Right lobe of liver (tissue), 6 donors: ENCODE measurements around the gene SLC44A5. TPM values are rescaled to one million over a fixed set of nuclear protein-coding genes. Genes with fewer than 3 reads are reported as not detected.

ENCODE experiments used
- ATAC-seq, 4 donors: fragments of 200-7000 bp; cut with Tn5 transposase; one replicate each; pipeline ENCODE4 v1.9.1; 2020; ENCODE audit warnings: mild to moderate bottlenecking in 4 of 4, moderate library complexity in 4 of 4
- DNase-seq, 3 donors: peaks; one replicate each; pipeline ENCODE4 v3.0.0-alpha.2; 2020
- H3K27ac ChIP-seq, 3 donors: fragments of 200-600 bp; one replicate each; pipeline ENCODE4 v1.8.0; 2022
- H3K27me3 ChIP-seq, 2 donors: fragments of 200-600 bp; one replicate each; pipeline ENCODE4 v1.8.0; 2022
- H3K36me3 ChIP-seq, 4 donors: fragments of 200-600 bp; sonication (generic) in 1 of 4; one replicate each; pipeline versions ENCODE4 v1.5.1 to v1.8.0; 2017 to 2022; ENCODE audit warnings: control low read depth in 1 of 4
- H3K4me1 ChIP-seq, 4 donors: fragments of 200-600 bp; sonication (generic) in 1 of 4; one replicate each; pipeline versions ENCODE4 v1.5.1 to v1.8.0; 2017 to 2022; ENCODE audit warnings: control low read depth in 1 of 4
- H3K4me3 ChIP-seq, 3 donors: fragments of 200-600 bp; one replicate each; pipeline ENCODE4 v1.8.0; 2022
- H3K9me3 ChIP-seq, 4 donors: fragments of 200-600 bp; sonication (generic) in 1 of 4; one replicate each; pipeline versions ENCODE4 v1.5.1 to v1.8.0; 2017 to 2022; ENCODE audit warnings: control low read depth in 1 of 4
- POLR2A ChIP-seq: fragments of 450-650 bp; IDR thresholded peaks from one replicate; pipeline ENCODE4 v1.6.1; 2017; ENCODE audit warnings: antibody characterized with exemption, mild to moderate bottlenecking
- WGBS: methylation state at CpG from one replicate; pipeline ENCODE4 v1.1.6; 2018; ENCODE audit warnings: low coverage, low lambda C conversion rate; ENCODE audit not compliant: insufficient coverage; ENCODE audit errors: missing lambda C conversion rate; 5-methylcytosine and 5-hydroxymethylcytosine counted together
- intact Hi-C, 2 donors: fragments of 100-400 bp; cut with DNase I; formaldehyde crosslinking; loops; one replicate each; pipeline versions ENCODE4 v1.11.2 to v1.14.1; 2022
- total RNA-seq, 6 experiments: library from RNA; depleted of rRNA in 2 of 6; stranded (reverse); fragments of >200 nt in 2 of 6; fragmentation: NEBNext Ultra II Directional in 3 of 6; extraction: Animal tissue kit (Norgen Biotek cat#: 25700) in 3 of 6; gene quantifications; one replicate each; pipeline versions ENCODE4 v1.1.0 to v1.2.4, GENCODE V29; 2016 to 2023
- TF ChIP-seq, protein P1 (sequence below), 4 donors: fragments of 200-600 bp in 3 of 4; fragments of 450-650 bp in 1 of 4; IDR thresholded peaks; one replicate each; pipeline versions ENCODE4 v1.5.1 to v1.8.0; 2016 to 2022; ENCODE audit warnings: antibody characterized with exemption in 4 of 4, mild to moderate bottlenecking in 2 of 4
- donor health status: DM: no; HTN: yes; CAD: no.
- donor health status: DM: no; HTN: no; CAD: no.
- donor health status: DM: no; HTN: no; CAD: no.
- donor health status: DM: no; HTN: yes; CAD: no.
- donor health status: DM: no; HTN: yes; CAD: no.

The SLC44A5 gene
- total RNA-seq, 6 experiments from 2014 or later: 0.14 to 1.4 (median 0.59) TPM; not detected in 1

DNA sequence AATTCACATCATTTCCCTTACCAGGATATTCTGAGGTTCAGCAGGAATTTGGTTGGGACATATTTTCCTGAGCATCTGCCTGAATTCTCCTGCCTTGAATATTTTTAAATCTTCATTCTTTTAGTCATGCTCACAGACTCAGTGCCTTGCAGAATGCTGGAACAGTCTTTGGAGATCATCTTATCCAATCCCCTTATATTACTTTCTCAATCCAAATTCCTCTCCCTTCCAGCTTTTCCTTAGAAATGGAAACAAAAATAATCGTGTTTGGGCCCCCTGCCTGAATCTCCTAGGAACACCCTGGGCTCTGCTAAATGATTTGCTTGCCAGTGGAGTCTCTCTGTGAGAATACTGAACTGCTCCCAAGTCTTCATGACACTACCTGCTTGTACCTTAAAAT, 438.4 kb downstream of the SLC44A5 start:
- Histone ChIP-seq H3K27me3 (no peaks in the 10 kb centered on the region), H3K4me1 (peaks cover 0 to 1% (median 0%) of the 10 kb centered on the region in 4 donors), H3K4me3 (no peak overlapping the region), H3K9me3 (no peaks in the 10 kb centered on the region), H3K36me3 (no peaks in the 10 kb centered on the region), H3K27ac (no peak overlapping the region)
- no peak for TF ChIP-seq POLR2A
- TF ChIP-seq, protein P1, sequence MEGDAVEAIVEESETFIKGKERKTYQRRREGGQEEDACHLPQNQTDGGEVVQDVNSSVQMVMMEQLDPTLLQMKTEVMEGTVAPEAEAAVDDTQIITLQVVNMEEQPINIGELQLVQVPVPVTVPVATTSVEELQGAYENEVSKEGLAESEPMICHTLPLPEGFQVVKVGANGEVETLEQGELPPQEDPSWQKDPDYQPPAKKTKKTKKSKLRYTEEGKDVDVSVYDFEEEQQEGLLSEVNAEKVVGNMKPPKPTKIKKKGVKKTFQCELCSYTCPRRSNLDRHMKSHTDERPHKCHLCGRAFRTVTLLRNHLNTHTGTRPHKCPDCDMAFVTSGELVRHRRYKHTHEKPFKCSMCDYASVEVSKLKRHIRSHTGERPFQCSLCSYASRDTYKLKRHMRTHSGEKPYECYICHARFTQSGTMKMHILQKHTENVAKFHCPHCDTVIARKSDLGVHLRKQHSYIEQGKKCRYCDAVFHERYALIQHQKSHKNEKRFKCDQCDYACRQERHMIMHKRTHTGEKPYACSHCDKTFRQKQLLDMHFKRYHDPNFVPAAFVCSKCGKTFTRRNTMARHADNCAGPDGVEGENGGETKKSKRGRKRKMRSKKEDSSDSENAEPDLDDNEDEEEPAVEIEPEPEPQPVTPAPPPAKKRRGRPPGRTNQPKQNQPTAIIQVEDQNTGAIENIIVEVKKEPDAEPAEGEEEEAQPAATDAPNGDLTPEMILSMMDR (IDR thresholded peaks at IDR 0.05): no peak
- DNase-seq (no peak), ATAC-seq (no peak)
- WGBS: 13% methylated on average over 1 of the region's 1 CpG
- intact Hi-C loops: no loop called here

DNA sequence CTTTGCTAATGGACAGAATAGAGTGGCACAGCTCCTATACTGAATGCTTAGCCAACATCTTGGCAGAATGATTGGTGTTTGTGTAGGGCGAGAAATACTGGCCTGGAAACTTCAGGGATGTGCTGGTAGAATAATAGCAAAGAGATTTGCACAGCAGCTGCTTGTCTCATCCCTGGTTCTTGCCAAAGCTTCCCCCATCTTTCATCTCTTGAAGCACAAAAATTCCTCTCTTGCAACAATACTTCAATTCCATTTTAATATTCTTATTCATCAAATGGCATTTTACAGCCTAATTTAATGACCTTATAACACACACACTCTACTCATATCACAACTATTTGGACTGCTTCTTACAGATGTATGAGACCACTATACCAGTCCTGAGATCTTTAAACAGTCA, 439.0 kb downstream of the SLC44A5 start:
- no peaks in the 10 kb centered on the region for H3K27me3 ChIP-seq
- no peak overlapping the region for H3K4me3 ChIP-seq
- H3K9me3 ChIP-seq: no peaks in the 10 kb centered on the region
- intact Hi-C loops: no loop called here
- ATAC-seq (no peak), DNase-seq (no peak)
- no peak overlapping the region for H3K27ac ChIP-seq
- WGBS: 80% methylated on average over 1 of the region's 1 CpG
- TF ChIP-seq POLR2A: no peak
- TF ChIP-seq, protein P1 (IDR thresholded peaks at IDR 0.05): no peak
- H3K36me3 ChIP-seq: no peaks in the 10 kb centered on the region
- H3K4me1 ChIP-seq: peaks cover 0 to 8% (median 0%) of the 10 kb centered on the region in 4 donors

DNA sequence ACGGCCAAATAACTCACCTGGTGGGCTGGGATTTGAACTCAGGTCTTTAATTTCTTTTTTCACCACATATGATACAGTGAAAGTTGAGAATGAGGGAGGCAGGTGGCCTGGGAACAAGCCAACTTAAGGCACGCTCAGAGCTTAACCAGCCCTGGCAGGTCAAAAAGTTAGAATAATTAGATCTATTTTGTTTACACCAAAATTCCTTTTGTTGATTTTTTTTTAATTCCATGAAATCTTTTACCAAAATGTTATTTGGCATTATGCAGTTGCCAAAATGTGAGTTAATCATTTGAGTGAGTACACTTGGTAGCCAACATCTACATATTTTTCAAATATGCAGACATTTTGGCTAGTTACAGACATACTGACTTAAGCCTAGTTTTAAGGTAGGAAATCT, 439.9 kb downstream of the SLC44A5 start:
- H3K36me3 ChIP-seq: no peaks in the 10 kb centered on the region
- H3K4me3 ChIP-seq: no peak overlapping the region
- no peaks in the 10 kb centered on the region for H3K9me3 ChIP-seq
- intact Hi-C loops: no loop called here
- no peak overlapping the region for H3K27ac ChIP-seq
- peaks cover 0 to 8% (median 0%) of the 10 kb centered on the region in 4 donors for H3K4me1 ChIP-seq
- H3K27me3 ChIP-seq: no peaks in the 10 kb centered on the region
- ATAC-seq: no peak
- TF ChIP-seq, protein P1 (IDR thresholded peaks at IDR 0.05): no peak
- no peak for TF ChIP-seq POLR2A
- DNase-seq: no peak
- 53% methylated on average over 2 of the region's 2 CpGs for WGBS

DNA sequence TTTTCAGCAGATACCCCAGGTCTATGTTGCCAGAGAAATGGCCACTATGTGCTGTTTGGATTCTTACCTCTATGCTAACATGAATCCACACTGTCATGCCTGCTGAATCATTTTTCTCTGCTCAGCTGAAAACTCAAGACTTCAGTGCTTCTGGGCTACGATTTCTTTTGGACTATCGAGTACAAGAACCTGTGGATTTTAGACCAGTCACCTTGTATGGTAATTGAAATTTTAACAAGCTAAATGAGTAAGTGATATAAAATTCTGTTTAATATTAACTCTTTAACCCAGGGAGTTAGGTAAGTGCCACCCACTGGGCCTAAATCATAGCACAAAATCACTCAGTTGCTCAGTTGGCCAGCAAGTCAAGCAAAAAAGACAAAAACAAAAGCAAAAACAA, 440.9 kb downstream of the SLC44A5 start:
- 95% methylated on average over 2 of the region's 2 CpGs for WGBS
- no peak for TF ChIP-seq POLR2A
- TF ChIP-seq, protein P1 (IDR thresholded peaks at IDR 0.05): no peak
- Histone ChIP-seq H3K4me3 (no peak overlapping the region), H3K27me3 (no peaks in the 10 kb centered on the region), H3K27ac (no peak overlapping the region), H3K9me3 (no peaks in the 10 kb centered on the region), H3K36me3 (no peaks in the 10 kb centered on the region), H3K4me1 (peaks cover 0 to 8% (median 0%) of the 10 kb centered on the region in 4 donors)
- ATAC-seq (no peak), DNase-seq (no peak)
- intact Hi-C loops: no loop called here

DNA sequence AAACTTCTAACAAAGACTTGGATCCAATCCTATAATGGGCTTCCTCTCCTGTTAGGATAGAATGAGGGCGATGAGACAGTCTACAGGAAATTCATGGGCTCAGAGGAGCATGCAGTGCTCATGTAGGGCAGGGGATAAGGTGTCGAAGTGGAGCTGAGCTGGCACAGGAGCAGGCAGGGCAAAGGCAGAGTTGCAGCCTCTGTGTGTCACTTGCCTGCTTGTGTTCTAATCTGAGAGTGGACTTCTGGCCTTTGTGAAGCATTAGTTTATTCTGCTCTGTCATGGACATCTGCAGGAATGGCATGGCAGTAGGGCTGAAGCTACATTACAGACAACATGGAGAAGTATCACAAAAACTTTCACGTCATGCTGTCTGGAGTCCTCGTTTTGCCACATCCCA, 444.1 kb downstream of the SLC44A5 start:
- DNase-seq (peak in 2 of 3 donors; percentile 21 to 51), ATAC-seq (peak; percentile 47 to 81 (median 68))
- TF ChIP-seq POLR2A: no peak
- TF ChIP-seq, protein P1 (IDR thresholded peaks at IDR 0.05): no peak
- peaks cover 0 to 8% (median 0%) of the 10 kb centered on the region in 4 donors for H3K4me1 ChIP-seq
- 69% methylated on average over 4 of the region's 4 CpGs for WGBS
- H3K27me3 ChIP-seq: no peaks in the 10 kb centered on the region
- H3K9me3 ChIP-seq: no peaks in the 10 kb centered on the region
- intact Hi-C loops: no loop called here
- no peaks in the 10 kb centered on the region for H3K36me3 ChIP-seq
- H3K4me3 ChIP-seq: no peak overlapping the region
- H3K27ac ChIP-seq: no peak overlapping the region
